ENCODE measurements around the gene IRAK2.

DNA sequence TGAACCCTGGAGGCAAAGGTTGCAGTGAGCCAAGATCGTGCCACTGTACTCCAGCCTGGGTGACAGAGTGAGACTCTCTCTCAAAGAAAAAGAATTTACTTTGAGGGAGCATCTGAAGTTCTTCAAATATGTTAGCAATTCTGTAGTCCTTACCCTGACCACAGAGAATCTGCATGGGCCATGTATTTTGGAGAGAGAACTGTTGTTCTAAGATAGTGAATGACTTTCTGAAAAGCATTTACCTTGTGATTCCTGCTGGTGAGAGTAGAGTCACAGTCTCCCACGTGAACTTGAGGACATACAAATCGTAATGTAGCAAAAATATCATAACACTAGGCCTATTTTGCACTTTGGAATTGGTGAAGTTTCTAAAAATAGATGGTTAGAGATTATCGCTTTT is 45.3 kb upstream of the IRAK2 start:
- TF ChIP-seq CTCF (IDR thresholded peaks at IDR 0.05) (no peak), POLR2A (IDR thresholded peaks at IDR 0.05) (no peak)
